SK-N-MC (cell line): ENCODE data around the gene OR2L3.

Experiments used
- EZH2 ChIP-seq: fragments of 200-600 bp; sonication (generic); IDR thresholded peaks from one replicate; pipeline ENCODE4 v1.6.1; 2017; ENCODE audit warnings: antibody characterized with exemption
- POLR2AphosphoS5 ChIP-seq: IDR thresholded peaks from 2 replicates; pipeline ENCODE4 v1.6.1; 2012; ENCODE audit warnings: mild to moderate bottlenecking, low read depth, low read length, borderline replicate concordance

DNA sequence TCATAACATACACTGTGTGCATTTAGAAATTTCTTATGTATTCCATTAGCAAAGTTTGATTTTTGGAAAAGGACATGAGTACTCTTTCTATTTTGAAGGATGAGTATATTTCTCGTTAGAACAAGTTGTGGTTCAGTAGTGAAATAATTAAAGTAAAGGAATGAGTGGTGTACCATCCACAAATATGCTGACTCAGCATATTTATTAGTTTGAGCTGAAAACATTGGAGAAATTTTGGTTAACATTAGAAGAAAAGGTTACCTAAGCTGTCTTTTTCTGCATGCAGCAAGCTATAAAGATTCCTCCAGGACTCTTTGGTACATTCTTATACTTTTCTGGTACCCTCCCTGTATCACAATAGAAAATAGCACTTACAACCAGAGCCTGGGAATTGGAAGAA is 38.9 kb upstream of the OR2L3 start:
- TF ChIP-seq POLR2AphosphoS5 (no peak), EZH2 (no peak)
